ENCODE data around the gene RPL14.

Gene RPL14

GRCh38 chr3:40494698-40495097 is 37.6 kb downstream of the RPL14 start:
- no peak overlapping the region for H3K4ac ChIP-seq (ENCODE audit: low read length)
- no peak overlapping the region for H3K9ac ChIP-seq (ENCODE audit: low read depth, low read length, poor library complexity)
- no peaks in the 10 kb centered on the region for H3K27me3 ChIP-seq (ENCODE audit: control insufficient read depth in 3 of 3, insufficient read depth in 3 of 3, low read depth in 1 of 3, low read length in 3 of 3)
- H2AFZ ChIP-seq (ENCODE audit: low read length) = no peak overlapping the region
- no peak overlapping the region for H3K23ac ChIP-seq (ENCODE audit: low read depth, low read length, poor library complexity)
- no peak overlapping the region for H2BK5ac ChIP-seq (ENCODE audit: low read length)
- no peak overlapping the region for H2BK12ac ChIP-seq (ENCODE audit: low read length)
- H2AK5ac ChIP-seq (ENCODE audit: low read depth, low read length) = no peak overlapping the region
- H3K14ac ChIP-seq (ENCODE audit: low read length) = no peak overlapping the region
- WGBS, 2 donors (ENCODE audit: extremely low coverage in 2 of 2, insufficient read length in 2 of 2, insufficient replicate concordance in 1 of 2) = no CpG with 5 or more reads among the region's 2 CpGs
- H4K8ac ChIP-seq (ENCODE audit: low read depth, low read length) = no peak overlapping the region
- no peak overlapping the region for H2BK120ac ChIP-seq (ENCODE audit: low read depth, low read length)
- no peak overlapping the region for H3K27ac ChIP-seq (replicated peaks; ENCODE audit: low read length)
- DNase-seq (ENCODE audit: low spot score) = no peak
- no peaks in the 10 kb centered on the region for H3K4me1 ChIP-seq (ENCODE audit: control insufficient read depth in 2 of 2, insufficient read depth in 1 of 2, low read depth in 1 of 2, low read length in 2 of 2)
- H3K4me3 ChIP-seq (ENCODE audit: low read length in 2 of 2) = no peak overlapping the region
- no peak overlapping the region for H3K4me2 ChIP-seq (ENCODE audit: insufficient read depth, low read length, poor library complexity, severe bottlenecking)
- H3K9me3 ChIP-seq (replicated peaks in 1 of 2; ENCODE audit: control insufficient read depth in 2 of 2, insufficient read depth in 1 of 2, low read depth in 1 of 2, low read length in 2 of 2) = no peaks in the 10 kb centered on the region
- H2BK15ac ChIP-seq (ENCODE audit: low read length) = no peak overlapping the region
- no peak overlapping the region for H4K91ac ChIP-seq (ENCODE audit: low read depth, low read length, poor library complexity)
- H3K79me1 ChIP-seq (ENCODE audit: low read depth, low read length) = no peaks in the 10 kb centered on the region
- H3K36me3 ChIP-seq (replicated peaks in 1 of 2; ENCODE audit: control insufficient read depth in 2 of 2, insufficient read depth in 2 of 2, low read length in 2 of 2) = no peaks in the 10 kb centered on the region
- no peak overlapping the region for H3K18ac ChIP-seq (ENCODE audit: low read length)

GRCh38 chr3:40497288-40497687 is 40.1 kb downstream of the RPL14 start:
- Histone ChIP-seq H3K23ac (ENCODE audit: low read depth, low read length, poor library complexity) (no peak overlapping the region), H3K79me1 (ENCODE audit: low read depth, low read length) (no peaks in the 10 kb centered on the region), H2BK120ac (ENCODE audit: low read depth, low read length) (no peak overlapping the region), H2BK5ac (ENCODE audit: low read length) (no peak overlapping the region), H2BK15ac (ENCODE audit: low read length) (no peak overlapping the region), H3K4me3 (ENCODE audit: low read length in 2 of 2) (no peak overlapping the region), H4K91ac (ENCODE audit: low read depth, low read length, poor library complexity) (no peak overlapping the region), H3K9ac (ENCODE audit: low read depth, low read length, poor library complexity) (no peak overlapping the region), H3K4ac (ENCODE audit: low read length) (no peak overlapping the region), H3K4me1 (ENCODE audit: control insufficient read depth in 2 of 2, insufficient read depth in 1 of 2, low read depth in 1 of 2, low read length in 2 of 2) (no peaks in the 10 kb centered on the region), H2BK12ac (ENCODE audit: low read length) (no peak overlapping the region), H3K9me3 (replicated peaks in 1 of 2; ENCODE audit: control insufficient read depth in 2 of 2, insufficient read depth in 1 of 2, low read depth in 1 of 2, low read length in 2 of 2) (no peaks in the 10 kb centered on the region), H3K27ac (replicated peaks; ENCODE audit: low read length) (no peak overlapping the region), H4K8ac (ENCODE audit: low read depth, low read length) (no peak overlapping the region), H2AFZ (ENCODE audit: low read length) (no peak overlapping the region), H3K14ac (ENCODE audit: low read length) (no peak overlapping the region), H2AK5ac (ENCODE audit: low read depth, low read length) (no peak overlapping the region), H3K36me3 (replicated peaks in 1 of 2; ENCODE audit: control insufficient read depth in 2 of 2, insufficient read depth in 2 of 2, low read length in 2 of 2) (no peaks in the 10 kb centered on the region), H3K27me3 (ENCODE audit: control insufficient read depth in 3 of 3, insufficient read depth in 3 of 3, low read depth in 1 of 3, low read length in 3 of 3) (no peaks in the 10 kb centered on the region), H3K4me2 (ENCODE audit: insufficient read depth, low read length, poor library complexity, severe bottlenecking) (no peak overlapping the region), H3K18ac (ENCODE audit: low read length) (no peak overlapping the region)
- WGBS, 2 donors (ENCODE audit: extremely low coverage in 2 of 2, insufficient read length in 2 of 2, insufficient replicate concordance in 1 of 2) = no CpG with 5 or more reads among the region's 2 CpGs
- DNase-seq (ENCODE audit: low spot score) = no peak

GRCh38 chr3:40499952-40500351 is 42.8 kb downstream of the RPL14 start:
- DNase-seq (ENCODE audit: low spot score) = no peak
- H3K4ac ChIP-seq (ENCODE audit: low read length) = no peak overlapping the region
- no peak overlapping the region for H3K4me2 ChIP-seq (ENCODE audit: insufficient read depth, low read length, poor library complexity, severe bottlenecking)
- no peaks in the 10 kb centered on the region for H3K4me1 ChIP-seq (ENCODE audit: control insufficient read depth in 2 of 2, insufficient read depth in 1 of 2, low read depth in 1 of 2, low read length in 2 of 2)
- H3K4me3 ChIP-seq (ENCODE audit: low read length in 2 of 2) = no peak overlapping the region
- H3K36me3 ChIP-seq (replicated peaks in 1 of 2; ENCODE audit: control insufficient read depth in 2 of 2, insufficient read depth in 2 of 2, low read length in 2 of 2) = no peaks in the 10 kb centered on the region
- no peak overlapping the region for H2BK12ac ChIP-seq (ENCODE audit: low read length)
- no peak overlapping the region for H2AFZ ChIP-seq (ENCODE audit: low read length)
- no peak overlapping the region for H3K18ac ChIP-seq (ENCODE audit: low read length)
- no peak overlapping the region for H2BK5ac ChIP-seq (ENCODE audit: low read length)
- no peak overlapping the region for H2BK120ac ChIP-seq (ENCODE audit: low read depth, low read length)
- no peak overlapping the region for H4K8ac ChIP-seq (ENCODE audit: low read depth, low read length)
- H2BK15ac ChIP-seq (ENCODE audit: low read length) = no peak overlapping the region
- H3K9me3 ChIP-seq (replicated peaks in 1 of 2; ENCODE audit: control insufficient read depth in 2 of 2, insufficient read depth in 1 of 2, low read depth in 1 of 2, low read length in 2 of 2) = no peaks in the 10 kb centered on the region
- no peaks in the 10 kb centered on the region for H3K27me3 ChIP-seq (ENCODE audit: control insufficient read depth in 3 of 3, insufficient read depth in 3 of 3, low read depth in 1 of 3, low read length in 3 of 3)
- H3K79me1 ChIP-seq (ENCODE audit: low read depth, low read length) = no peaks in the 10 kb centered on the region
- no peak overlapping the region for H4K91ac ChIP-seq (ENCODE audit: low read depth, low read length, poor library complexity)
- H3K14ac ChIP-seq (ENCODE audit: low read length) = no peak overlapping the region
- H3K27ac ChIP-seq (replicated peaks; ENCODE audit: low read length) = no peak overlapping the region
- no CpG with 5 or more reads among the region's 1 CpG for WGBS, 2 donors (ENCODE audit: extremely low coverage in 2 of 2, insufficient read length in 2 of 2, insufficient replicate concordance in 1 of 2)
- no peak overlapping the region for H2AK5ac ChIP-seq (ENCODE audit: low read depth, low read length)
- no peak overlapping the region for H3K23ac ChIP-seq (ENCODE audit: low read depth, low read length, poor library complexity)
- H3K9ac ChIP-seq (ENCODE audit: low read depth, low read length, poor library complexity) = no peak overlapping the region

- Histone ChIP-seq H3K4me2 (ENCODE audit: insufficient read depth, low read length, poor library complexity, severe bottlenecking) (no peak overlapping the region), H3K36me3 (replicated peaks in 1 of 2; ENCODE audit: control insufficient read depth in 2 of 2, insufficient read depth in 2 of 2, low read length in 2 of 2) (no peaks in the 10 kb centered on the region), H3K27me3 (ENCODE audit: control insufficient read depth in 3 of 3, insufficient read depth in 3 of 3, low read depth in 1 of 3, low read length in 3 of 3) (no peaks in the 10 kb centered on the region), H2AK5ac (ENCODE audit: low read depth, low read length) (no peak overlapping the region), H3K4ac (ENCODE audit: low read length) (no peak overlapping the region), H3K9me3 (replicated peaks in 1 of 2; ENCODE audit: control insufficient read depth in 2 of 2, insufficient read depth in 1 of 2, low read depth in 1 of 2, low read length in 2 of 2) (no peaks in the 10 kb centered on the region), H2BK120ac (ENCODE audit: low read depth, low read length) (no peak overlapping the region), H4K8ac (ENCODE audit: low read depth, low read length) (no peak overlapping the region), H3K4me1 (ENCODE audit: control insufficient read depth in 2 of 2, insufficient read depth in 1 of 2, low read depth in 1 of 2, low read length in 2 of 2) (peaks cover 2 to 3% of the 10 kb centered on the region in 2 donors), H3K4me3 (ENCODE audit: low read length in 2 of 2) (no peak overlapping the region), H4K91ac (ENCODE audit: low read depth, low read length, poor library complexity) (no peak overlapping the region), H2AFZ (ENCODE audit: low read length) (no peak overlapping the region), H2BK15ac (ENCODE audit: low read length) (no peak overlapping the region), H2BK12ac (ENCODE audit: low read length) (no peak overlapping the region), H3K27ac (replicated peaks; ENCODE audit: low read length) (no peak overlapping the region), H2BK5ac (ENCODE audit: low read length) (no peak overlapping the region), H3K18ac (ENCODE audit: low read length) (no peak overlapping the region), H3K79me1 (ENCODE audit: low read depth, low read length) (no peaks in the 10 kb centered on the region), H3K9ac (ENCODE audit: low read depth, low read length, poor library complexity) (no peak overlapping the region), H3K14ac (ENCODE audit: low read length) (no peak overlapping the region), H3K23ac (ENCODE audit: low read depth, low read length, poor library complexity) (no peak overlapping the region)
- no CpG with 5 or more reads among the region's 2 CpGs for WGBS, 2 donors (ENCODE audit: extremely low coverage in 2 of 2, insufficient read length in 2 of 2, insufficient replicate concordance in 1 of 2)
- no peak for DNase-seq (ENCODE audit: low spot score)
Observed at GRCh38 chr3:40502034-40502433, 44.9 kb downstream of the RPL14 start.

Data from neuronal stem cell (in vitro differentiated cells).